ENCODE data around the gene FUBP3.
A peak's percentile ranks its signal among the peaks of the same experiment; 100 is the strongest.

The FUBP3 gene

DNA sequence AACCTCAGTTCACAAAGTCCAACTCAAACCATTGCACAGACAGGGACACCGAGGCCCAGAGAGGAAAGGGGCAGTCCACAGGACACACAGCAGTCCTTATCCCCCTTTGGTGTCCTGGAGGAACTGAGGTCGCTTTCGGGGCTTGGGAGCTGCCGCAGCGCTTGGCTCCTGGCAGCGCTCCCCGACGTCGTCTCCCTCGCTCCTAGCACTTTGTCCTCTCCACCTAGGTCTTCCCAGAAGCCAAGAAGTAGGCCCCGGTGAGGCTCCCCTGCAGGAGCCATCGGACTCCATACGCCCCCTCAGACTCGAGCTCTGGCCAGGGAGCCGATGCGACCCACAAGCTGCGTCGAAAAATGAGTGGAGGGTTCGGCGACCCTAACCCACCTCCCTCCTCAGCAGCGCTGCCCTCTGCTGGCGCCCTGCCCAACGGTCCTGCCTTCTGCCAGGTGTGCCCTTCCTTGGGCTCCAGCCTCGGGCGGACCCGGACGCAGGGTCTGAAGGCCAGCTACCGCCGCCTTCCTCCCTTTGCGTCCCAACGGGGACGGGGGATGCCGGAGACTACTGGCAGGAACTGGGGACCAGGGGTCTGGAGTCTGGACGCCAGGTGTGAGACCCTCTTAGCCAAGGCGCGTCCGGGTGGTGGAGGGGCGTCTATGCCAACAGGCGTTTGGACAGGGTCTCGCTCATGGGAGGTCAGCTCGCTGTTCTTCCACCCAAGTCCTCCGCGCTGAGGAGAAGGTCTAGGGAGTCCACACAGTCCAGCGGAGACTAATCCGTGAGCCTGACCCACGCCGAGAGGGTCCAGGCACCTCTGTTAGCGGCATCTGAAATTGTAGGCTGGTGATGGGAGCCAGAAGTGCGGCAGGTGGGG, 83.0 kb downstream of the FUBP3 start:
- DNase-seq (ENCODE audit: low spot score): peak; percentile 50

DNA sequence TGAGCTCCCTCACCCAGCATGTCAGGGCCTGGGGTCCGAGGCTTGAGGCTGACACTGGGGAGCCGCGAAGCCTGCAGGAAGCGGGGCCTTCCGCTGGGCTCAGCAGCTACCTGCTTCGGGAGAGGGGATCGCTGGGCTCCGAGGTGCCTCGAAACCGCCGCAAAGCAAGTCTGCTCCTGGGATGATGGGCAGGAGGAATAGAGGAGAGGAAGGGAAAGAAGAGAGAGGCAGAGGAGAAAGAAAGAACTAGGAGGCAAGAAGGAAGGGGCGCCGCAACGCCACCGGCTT, 83.5 kb downstream of the FUBP3 start:
- no peak for DNase-seq (ENCODE audit: low spot score)

DNA sequence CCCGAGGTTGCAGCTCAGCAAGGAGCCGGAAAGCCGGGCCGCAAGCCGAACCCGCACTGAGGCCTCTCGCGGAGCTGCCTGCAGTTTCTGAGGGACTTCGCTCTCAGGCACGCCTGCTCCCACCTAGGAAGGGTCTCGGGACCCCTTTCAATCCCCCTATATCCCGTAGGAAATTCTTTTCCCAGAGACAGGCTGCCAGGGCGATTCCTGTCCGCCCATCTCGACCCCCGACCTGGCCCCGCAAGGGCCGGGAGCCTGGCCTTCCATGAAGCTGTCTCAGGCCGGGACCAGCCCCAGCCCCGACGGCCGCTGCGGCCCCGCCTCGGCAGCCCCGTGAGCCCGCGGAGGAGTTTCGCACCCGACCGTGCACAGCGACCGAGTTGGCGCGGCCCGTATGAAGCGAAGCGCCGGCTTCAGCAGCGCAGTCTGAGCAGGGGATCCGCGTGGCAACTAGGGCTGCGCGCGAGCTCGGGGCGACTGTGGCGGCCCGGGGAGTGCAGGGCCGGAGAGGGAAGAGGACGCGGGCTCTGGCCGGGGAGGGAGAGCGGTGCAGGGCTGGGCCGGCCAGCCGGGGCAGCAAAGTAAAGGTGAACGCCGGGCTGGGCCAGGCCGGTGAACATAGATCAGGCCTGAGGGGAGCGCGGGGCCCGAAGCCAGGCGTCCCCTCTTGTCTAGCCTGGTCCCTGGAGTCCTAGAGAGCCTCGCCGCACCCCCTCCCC, 84.0 kb downstream of the FUBP3 start:
- peak; percentile 65 for DNase-seq (ENCODE audit: low spot score)

DNA sequence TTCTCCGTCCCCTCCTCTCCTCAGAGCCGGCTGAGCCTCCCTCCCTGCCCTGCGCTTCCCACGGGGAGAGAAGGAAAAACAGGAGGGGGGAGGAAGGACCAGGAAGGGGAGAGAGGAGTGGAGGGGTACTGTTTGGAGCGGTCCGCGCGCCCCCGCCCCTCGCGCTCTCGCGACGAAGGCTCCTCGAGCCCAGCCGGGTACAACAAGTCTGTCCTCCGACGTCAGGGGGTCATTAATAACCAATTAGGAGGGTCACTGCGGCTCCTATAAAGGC, 84.5 kb downstream of the FUBP3 start:
- DNase-seq (ENCODE audit: low spot score): peak; percentile 45

DNA sequence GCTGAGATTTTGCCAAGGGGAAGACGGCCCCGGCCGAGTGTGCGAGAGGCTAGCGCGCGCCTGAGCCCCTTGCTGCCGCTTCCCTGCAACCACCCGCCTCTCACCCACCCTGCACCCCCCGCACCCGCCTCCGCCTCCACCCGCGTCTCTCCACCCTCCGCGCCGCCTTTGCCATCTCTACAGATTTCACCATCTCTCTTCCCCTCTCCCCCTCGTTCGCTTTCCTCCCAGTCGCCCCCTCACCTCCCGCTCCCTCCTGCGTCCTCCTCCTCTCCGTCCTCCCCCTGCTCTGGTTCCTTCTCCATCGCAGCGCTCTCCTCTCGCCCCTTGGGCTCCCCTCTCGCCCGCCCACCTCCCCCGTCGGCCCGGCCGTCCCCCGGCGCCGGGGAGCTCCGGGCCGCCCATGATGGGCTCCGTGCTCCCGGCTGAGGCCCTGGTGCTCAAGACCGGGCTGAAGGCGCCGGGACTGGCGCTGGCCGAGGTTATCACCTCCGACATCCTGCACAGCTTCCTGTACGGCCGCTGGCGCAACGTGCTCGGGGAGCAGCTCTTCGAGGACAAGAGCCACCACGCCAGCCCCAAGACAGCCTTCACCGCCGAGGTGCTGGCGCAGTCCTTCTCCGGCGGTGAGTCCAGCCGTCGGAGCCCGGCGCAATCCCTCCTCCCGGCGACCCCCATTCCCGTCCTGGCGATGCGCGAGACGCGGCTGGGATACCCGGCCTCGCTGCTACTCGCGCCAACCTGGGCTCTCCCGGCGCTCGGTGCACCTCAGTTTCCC, 85.1 kb downstream of the FUBP3 start, which contains the start of gene PRDM12:
PRDM12 (plus strand) TSS at position 344 of the 778 bp plus-strand sequence; CDS start at position 404, 60 bp downstream.
- peak; percentile 17 for DNase-seq (ENCODE audit: low spot score)

DNA sequence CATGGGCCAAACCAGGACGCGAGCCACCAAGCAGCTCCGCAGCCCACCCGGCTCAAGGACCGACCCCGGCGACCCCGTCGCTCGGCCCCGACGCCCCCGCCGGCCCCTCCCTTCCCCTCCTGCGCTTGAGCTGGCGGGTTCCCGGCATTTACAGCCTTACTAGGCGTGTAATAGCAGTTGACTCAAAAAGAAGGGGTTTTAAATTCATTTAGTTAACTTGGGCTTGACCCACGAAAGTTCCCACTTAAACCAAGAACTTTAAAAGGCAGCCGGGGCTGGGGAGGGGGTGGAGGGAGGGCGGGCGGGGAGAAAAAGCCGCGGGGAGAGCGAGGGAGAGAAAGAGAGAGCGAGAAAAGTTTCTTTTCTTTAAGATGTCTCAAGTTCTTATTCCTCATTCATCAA, 85.7 kb downstream of the FUBP3 start:
- DNase-seq (ENCODE audit: low spot score): no peak

DNA sequence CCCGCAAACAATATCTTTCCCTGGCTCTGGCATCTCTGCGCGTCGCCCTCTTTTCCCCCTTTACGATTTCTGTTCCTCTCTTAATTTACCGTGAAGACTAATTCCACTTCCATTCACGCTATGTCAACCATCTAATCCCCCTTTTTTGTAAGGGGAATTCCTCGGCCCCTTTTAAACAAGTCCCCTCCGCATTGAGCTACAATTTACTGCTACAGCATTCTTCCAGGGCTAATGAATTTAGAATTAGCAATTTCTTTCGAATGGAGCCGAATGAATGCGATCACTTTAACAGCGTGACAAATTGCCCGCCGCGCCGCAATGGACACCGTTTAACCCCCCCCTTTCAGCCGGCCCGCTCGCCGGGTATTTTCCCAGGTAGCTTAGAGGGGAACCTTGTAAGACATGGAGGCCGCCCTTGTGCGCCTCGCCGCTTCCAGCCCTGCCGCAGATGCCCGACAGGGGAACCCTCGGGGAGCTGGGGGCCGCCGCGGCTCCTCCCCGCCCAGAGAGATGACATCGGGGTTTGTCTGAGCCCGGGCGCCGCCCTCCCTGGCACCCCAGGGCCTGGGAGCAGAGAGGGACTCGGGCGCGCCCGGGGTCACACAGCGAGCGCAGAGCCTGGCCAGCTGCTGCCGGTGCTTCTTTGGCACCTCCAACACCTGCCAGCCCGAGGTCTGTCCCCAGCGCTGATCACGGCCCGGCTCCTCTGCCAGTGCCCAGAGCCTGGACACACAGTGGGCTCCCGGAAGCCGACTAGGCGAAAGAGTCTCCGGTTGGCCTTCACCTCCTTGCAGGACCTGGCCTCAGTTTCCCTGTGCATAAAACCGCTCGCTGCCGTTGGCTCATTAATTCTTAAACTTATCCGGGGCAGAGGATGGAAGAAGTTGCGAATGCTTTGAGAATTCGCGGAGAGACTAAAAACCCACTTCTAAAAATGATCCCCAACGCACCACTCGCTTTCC, 86.3 kb downstream of the FUBP3 start:
- no peak for DNase-seq (ENCODE audit: low spot score)

DNA sequence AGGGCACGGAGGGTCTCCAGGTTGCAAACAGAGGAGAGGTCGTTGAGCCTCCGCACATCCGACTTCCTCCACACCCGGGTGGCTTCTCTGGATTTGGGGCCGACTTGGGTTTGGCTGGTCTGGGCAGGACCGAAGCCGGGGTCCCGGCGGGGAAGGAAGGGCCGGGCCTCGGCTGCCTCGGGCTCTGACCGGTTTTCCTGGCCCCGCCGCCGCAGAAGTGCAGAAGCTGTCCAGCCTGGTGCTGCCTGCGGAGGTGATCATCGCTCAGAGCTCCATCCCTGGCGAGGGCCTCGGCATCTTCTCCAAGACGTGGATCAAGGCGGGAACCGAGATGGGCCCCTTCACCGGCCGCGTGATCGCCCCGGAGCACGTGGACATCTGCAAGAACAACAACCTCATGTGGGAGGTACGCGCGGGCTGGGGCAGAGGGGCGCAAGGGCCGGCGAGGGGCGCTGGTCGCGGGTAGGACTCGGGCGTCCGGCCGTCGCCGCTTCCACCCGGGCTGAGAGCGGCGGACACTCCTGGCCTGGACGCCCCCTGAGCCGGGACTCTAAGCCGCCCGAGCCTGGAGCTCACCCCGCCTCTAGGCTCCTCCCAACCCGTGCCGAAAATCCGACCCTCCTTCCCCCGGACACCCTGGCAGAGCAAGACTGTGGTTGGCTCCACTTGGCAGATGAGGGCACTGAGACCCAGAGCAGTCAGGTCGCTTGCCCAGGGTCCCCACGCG, 87.2 kb downstream of the FUBP3 start:
- DNase-seq (ENCODE audit: low spot score): no peak

DNA sequence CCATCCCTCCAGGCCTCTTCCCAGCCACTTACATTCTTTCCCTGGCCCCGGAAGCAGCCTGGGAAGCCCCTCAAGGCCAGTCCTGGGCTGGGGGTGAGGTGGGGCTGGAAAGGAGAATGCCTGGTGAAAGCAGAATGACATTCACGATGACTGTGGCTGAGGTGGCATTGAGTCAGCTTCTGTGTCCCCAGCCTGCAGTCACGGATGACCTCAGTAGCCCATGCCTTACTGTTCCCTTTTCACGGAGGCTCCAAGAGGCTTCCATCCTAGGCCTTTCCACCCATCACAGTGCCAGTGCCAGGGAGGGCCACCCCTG, 87.7 kb downstream of the FUBP3 start:
- DNase-seq (ENCODE audit: low spot score): no peak

DNA sequence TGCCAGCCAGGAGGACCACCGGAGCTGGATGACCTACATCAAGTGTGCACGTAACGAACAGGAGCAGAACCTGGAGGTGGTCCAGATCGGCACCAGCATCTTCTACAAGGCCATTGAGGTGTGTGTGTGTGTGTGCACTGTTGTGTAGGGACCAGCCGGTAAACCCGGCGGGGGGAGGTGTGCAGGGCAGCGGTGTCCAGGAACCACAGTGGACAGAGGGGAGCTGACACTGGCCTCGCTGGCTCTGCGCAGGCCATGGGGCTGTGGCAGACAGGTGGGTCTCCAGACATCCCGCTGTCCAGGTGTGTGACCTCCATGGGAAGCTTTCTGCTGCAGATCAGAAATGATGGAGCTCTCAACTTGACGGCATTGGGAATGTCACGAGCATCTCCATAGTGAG, 88.8 kb downstream of the FUBP3 start:
- DNase-seq (ENCODE audit: low spot score): no peak

DNA sequence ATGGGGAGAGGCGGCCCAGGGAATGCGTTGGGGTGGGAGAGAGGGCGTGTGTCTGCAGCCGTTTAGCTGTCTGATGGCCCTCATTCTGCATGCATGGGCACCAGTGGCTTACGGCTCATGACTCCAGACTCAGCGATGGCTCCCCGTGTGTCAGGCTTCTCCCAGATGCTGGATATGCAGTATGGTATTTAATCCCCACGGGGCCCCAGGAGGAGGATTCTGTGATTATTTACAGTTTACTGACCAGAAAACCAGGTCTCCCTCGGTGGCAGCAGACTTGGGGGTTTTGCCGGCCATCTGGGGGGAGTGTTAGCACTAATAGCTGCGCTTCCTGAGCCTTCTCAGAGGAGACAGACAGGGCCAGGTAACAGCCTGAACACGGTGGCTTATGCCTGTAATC, 89.3 kb downstream of the FUBP3 start:
- no peak for DNase-seq (ENCODE audit: low spot score)

DNA sequence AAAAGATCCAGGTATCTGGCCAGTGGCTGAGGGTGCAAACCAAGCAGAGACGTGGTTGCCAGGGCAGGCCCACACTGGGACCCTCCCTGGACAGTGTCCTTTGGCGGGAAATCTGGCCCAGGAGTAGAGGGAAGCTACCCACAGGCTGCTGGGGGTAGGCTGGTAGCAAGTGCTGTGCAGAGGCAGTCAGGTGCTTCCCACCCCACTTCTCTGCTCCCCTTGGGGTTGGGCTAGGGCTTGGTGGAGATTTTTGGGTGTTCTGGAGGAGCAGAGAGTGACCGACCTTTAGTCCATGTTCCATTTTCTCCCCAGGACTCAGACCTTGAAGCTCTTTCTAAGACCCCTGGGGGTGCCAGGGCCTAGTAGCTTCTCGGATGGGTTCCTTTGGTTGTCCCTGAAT, 90.6 kb downstream of the FUBP3 start:
- no peak for DNase-seq (ENCODE audit: low spot score)

DNA sequence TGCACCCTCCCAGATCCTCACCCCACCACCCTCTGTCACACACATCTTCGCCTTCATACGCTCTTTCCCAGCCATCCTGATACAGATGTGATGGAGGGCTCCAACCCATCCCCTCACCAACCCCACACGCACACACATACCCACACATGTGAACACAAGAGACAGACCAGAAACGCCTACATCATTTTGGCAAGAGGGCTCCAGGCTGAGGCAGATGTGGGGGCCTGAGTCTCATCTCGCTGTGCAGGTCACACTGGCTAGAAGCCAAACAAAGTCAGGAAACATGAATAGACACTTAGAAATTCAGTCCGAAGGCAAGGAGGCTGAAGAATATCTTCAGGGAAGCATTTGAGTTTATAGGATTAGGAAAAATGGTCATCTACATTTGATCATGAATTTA, 91.3 kb downstream of the FUBP3 start:
- DNase-seq (ENCODE audit: low spot score): no peak

DNA sequence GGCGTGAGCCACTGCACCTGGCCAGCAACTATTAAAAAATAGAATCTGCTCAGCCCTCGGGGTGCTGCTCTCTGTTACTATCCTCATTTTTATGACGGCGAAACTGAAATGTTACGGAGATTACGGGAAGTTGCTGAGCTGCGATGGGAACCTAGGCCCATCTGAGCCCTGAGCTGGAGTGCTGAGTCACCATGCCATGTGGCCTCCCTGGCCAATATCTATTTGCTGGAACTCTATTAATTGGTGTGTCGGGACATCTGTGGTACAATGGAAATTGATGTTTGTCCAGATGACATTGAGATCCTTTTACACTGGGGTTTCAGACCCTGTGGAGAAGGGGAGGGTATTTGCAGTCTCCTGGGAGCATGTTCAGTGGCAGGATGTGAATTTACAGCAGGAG, 93.1 kb downstream of the FUBP3 start:
- DNase-seq (ENCODE audit: low spot score): no peak

DNA sequence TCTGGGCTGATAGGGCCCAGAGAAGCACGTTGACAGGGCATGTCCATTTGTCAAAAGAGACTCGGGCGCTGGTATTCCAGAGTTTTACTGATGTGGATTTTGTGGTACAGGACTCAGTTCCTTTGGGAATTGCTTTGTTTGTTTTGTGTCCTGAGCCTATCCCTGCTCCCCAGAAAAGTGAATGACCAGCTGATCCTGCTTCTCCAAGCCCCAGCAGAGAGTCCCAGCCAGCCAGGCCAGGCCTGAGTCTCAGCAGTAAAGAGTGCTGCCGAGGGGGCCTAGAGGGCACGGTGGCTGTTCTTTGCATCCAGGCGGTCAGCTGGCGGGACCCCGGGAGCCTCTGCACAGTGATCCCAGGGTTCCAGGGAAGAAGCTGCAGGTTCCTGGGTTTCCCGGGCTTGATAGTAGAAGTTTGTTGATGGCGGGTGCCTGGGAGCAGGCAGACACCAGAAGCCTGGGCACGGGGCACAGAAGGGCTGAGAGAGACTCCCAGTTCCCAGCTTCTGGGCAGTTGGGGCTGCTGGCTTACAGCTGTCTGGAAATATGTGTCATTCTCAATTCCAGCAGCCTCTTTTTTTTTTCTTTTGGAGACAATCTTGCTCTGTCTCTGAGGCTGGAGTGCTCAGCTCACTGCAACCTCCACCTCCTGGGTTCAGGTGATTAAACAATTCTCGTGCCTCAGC, 93.7 kb downstream of the FUBP3 start:
- no peak for DNase-seq (ENCODE audit: low spot score)

DNA sequence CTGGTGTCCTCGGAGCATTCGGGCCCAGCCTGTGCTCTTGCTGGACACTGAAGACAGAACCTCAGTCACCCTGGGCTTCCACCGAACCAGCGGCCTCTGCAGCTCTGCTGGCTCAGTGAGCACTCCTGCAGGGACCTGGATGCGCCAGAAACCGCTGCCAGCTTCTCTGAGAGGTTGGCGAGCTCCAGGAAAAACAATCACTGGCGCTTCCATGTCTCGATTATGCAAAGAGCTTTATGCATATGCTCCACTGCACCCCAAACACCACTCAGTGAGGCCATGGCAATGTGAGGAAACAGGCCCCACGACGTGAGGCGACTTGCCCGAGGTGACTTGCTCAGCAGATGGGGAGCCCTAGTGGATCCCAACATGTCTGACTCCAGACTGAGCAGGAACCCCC, 96.0 kb downstream of the FUBP3 start:
- DNase-seq (ENCODE audit: low spot score): no peak

DNA sequence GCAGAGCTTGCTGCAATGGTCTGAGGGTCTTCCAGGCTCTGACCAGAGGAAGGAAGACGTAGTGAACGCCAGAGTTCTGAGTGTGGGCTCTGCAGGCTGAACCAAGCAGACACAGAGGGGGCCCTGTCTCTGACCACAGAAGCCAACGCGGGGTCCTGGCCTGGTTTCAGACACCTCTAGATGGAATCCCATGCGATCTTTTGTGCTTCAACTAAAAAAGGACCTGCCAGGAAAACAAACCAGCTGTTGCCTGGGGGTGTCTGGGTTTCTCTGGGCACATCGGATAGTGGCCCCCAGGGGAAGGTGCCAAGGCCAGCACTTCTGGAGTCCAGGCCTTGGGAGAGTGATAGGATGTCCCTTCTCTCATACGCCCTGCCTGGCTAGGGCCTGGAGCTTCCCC, 97.9 kb downstream of the FUBP3 start:
- no peak for DNase-seq (ENCODE audit: low spot score)

DNA sequence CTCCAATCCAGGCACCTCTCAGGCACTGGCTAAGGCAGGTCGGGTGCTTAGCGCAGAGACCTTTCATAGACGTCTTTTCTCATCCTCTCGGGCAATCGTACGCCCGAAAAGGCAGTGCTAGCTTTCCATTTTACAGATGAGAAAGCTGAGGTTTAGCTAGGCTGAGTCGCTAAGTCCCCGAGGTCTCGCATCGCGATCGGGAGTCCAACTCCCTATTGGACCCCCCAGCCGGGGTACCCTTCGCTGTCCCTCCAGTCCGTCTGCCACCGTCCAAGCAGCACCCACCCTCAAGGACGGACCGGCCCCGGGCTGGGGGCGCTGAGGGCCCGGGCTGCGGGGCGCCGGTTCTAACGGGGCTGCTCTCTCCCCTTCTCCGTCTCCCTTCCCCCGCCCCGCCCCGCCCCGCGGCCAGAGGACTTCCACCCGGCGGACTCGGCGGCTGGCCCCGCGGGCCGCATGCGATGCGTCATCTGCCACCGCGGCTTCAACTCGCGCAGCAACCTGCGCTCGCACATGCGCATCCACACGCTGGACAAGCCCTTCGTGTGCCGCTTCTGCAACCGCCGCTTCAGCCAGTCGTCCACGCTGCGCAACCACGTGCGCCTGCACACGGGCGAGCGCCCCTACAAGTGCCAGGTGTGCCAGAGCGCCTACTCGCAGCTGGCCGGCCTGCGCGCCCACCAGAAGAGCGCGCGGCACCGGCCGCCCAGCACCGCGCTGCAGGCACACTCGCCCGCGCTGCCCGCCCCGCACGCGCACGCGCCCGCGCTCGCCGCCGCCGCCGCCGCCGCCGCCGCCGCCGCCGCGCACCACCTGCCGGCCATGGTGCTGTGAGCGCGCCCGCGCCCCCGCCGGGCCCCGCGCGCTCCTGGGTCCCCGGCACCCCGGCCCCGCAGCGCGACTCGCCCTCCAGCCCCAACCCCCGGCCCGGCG, 101.7 kb downstream of the FUBP3 start:
- DNase-seq (ENCODE audit: low spot score): peak; percentile 94

DNA sequence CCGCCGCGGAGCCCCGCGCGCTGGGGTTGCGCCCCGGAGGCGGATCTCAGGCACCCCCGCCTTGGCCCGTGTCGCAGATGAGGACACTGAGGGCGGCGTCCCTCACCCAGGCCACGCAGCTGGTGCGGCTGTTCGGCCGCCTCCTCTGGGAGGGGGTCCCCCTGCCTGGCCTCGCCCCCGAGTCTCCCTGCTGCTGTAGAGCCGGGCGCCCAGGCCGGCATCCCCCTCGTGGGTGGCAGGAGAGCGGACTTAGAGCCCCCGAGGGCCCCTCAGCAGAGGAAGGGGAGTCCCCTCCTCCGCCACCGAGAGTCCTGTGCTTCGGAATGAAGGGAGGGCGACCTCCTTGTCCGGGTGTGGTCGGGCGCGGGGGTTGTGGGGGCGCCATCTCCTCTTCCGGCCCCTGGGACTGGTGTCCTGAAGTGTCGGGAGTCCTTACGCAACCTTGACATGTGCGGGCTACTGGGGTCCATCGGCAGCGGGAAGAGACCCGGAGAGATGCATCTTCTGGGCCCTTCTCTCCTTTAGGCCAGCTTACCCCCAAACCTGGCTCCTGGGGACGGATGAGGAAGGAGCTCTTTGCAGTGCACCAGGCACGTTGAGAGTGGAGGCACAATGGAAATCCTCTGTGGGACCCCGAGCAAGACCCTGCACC, 102.5 kb downstream of the FUBP3 start:
- peak; percentile 58 for DNase-seq (ENCODE audit: low spot score)
